ENCODE results near the gene CCNYL1. TPM values are rescaled to one million over a fixed set of nuclear protein-coding genes. Genes with fewer than 3 reads are reported as not detected.
A peak's percentile ranks its signal among the peaks of the same experiment; 100 is the strongest.

Gene CCNYL1
- total RNA-seq, 1 donor from 2014 or later = 18.0 TPM

DNA sequence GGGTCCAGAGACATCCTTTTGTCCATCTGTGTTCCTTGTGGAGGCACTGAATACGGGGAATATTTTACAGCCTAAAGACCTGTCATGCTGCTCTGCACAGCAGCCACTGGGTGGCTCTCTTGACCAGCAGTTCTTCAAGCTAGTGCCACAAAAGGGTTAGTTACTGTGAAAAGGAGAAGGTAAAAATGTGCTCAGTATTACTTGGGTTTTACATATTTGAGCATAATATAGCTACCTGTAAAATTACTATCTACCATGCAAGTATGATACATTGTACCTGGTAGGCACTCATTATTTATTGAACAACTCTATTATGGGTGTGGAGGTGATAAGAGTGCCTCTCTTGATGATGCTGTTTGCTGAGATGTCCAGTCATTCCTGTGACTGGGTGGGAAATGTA lies 34.7 kb downstream of the CCNYL1 start:
- H3K27ac Mint-ChIP-seq (ENCODE audit: unreplicated experiment) = no peak overlapping the region
- no peaks in the 10 kb centered on the region for H3K9me3 Mint-ChIP-seq (ENCODE audit: unreplicated experiment)
- H3K27me3 Mint-ChIP-seq (ENCODE audit: unreplicated experiment) = no peaks in the 10 kb centered on the region

DNA sequence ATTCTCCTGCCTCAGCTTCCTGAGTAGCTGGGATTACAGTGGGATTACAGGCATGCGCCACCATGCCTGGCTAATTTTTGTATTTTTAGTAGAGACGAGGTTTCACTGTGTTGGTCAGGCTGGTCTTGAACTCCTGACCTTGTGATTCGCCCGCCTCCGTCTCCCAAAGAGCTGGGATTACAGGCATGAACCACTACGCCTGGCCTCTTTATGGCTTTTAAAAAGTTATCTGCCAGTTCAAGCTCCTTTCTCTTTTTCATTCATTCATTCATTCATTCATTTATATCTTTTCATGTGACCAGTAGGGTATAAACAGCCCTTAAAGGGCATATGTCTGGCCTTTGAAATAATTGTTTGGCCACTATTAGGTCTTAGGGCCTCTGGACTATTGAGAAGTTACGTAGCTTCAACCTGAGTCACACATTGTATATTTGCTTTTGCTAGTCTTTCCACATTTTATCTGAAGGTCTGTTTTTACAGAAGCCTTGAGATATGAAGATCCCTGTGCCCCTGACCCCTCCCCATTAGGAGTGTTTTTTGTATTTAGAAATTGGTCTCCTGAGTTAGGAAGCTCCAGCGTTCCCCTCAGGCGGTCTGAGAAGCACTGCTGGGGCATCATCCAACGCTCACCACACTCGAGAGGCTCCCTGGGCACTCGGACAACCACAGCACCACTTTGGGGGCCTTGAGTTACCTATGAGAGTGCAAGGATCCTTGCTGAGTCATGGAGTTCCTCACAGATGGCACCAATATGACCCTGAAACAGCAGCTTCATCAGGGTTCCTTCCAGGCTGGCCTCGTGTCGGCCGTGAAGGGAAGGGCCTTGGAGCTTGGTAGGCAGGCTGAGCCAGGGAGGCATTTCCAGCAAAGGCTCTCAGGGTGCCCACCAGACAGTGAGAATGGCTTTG lies 36.5 kb downstream of the CCNYL1 start:
- TF ChIP-seq, protein P1, sequence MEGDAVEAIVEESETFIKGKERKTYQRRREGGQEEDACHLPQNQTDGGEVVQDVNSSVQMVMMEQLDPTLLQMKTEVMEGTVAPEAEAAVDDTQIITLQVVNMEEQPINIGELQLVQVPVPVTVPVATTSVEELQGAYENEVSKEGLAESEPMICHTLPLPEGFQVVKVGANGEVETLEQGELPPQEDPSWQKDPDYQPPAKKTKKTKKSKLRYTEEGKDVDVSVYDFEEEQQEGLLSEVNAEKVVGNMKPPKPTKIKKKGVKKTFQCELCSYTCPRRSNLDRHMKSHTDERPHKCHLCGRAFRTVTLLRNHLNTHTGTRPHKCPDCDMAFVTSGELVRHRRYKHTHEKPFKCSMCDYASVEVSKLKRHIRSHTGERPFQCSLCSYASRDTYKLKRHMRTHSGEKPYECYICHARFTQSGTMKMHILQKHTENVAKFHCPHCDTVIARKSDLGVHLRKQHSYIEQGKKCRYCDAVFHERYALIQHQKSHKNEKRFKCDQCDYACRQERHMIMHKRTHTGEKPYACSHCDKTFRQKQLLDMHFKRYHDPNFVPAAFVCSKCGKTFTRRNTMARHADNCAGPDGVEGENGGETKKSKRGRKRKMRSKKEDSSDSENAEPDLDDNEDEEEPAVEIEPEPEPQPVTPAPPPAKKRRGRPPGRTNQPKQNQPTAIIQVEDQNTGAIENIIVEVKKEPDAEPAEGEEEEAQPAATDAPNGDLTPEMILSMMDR (IDR thresholded peaks at IDR 0.05; ENCODE audit: partially characterized antibody, unreplicated experiment) = no peak
- Mint-ChIP-seq H3K4me3 (ENCODE audit: unreplicated experiment) (no peak overlapping the region), H3K27me3 (ENCODE audit: unreplicated experiment) (no peaks in the 10 kb centered on the region), H3K9me3 (ENCODE audit: unreplicated experiment) (no peaks in the 10 kb centered on the region), H3K27ac (ENCODE audit: unreplicated experiment) (no peak overlapping the region), H3K4me1 (ENCODE audit: low read depth, unreplicated experiment) (peaks cover 3% of the 10 kb centered on the region), H3K36me3 (ENCODE audit: unreplicated experiment) (no peaks in the 10 kb centered on the region)
- no peak for DNase-seq

More for the DNA sequence above, 34.7 kb downstream of the CCNYL1 start:
- no peaks in the 10 kb centered on the region for H3K36me3 Mint-ChIP-seq (ENCODE audit: unreplicated experiment)
- DNase-seq = peak; percentile 58
- TF ChIP-seq, protein P1 (IDR thresholded peaks at IDR 0.05; ENCODE audit: partially characterized antibody, unreplicated experiment) = peak; percentile 72
- H3K4me3 Mint-ChIP-seq (ENCODE audit: unreplicated experiment) = no peak overlapping the region
- H3K4me1 Mint-ChIP-seq (ENCODE audit: low read depth, unreplicated experiment) = peaks cover 3% of the 10 kb centered on the region

GRCh38 chr2:207748993-207749392 lies 37.6 kb downstream of the CCNYL1 start:
- TF ChIP-seq, protein P1 (IDR thresholded peaks at IDR 0.05; ENCODE audit: partially characterized antibody, unreplicated experiment) = peak; percentile 17
- Mint-ChIP-seq H3K27me3 (ENCODE audit: unreplicated experiment) (no peaks in the 10 kb centered on the region), H3K4me1 (ENCODE audit: low read depth, unreplicated experiment) (peaks cover 3% of the 10 kb centered on the region), H3K9me3 (ENCODE audit: unreplicated experiment) (no peaks in the 10 kb centered on the region), H3K4me3 (ENCODE audit: unreplicated experiment) (no peak overlapping the region), H3K27ac (ENCODE audit: unreplicated experiment) (no peak overlapping the region), H3K36me3 (ENCODE audit: unreplicated experiment) (no peaks in the 10 kb centered on the region)
- DNase-seq = no peak

GRCh38 chr2:207749873-207750272 lies 38.4 kb downstream of the CCNYL1 start:
- no peak overlapping the region for H3K27ac Mint-ChIP-seq (ENCODE audit: unreplicated experiment)
- no peaks in the 10 kb centered on the region for H3K9me3 Mint-ChIP-seq (ENCODE audit: unreplicated experiment)

More at GRCh38 chr2:207749873-207750272, 38.4 kb downstream of the CCNYL1 start:
- Mint-ChIP-seq H3K4me1 (ENCODE audit: low read depth, unreplicated experiment) (peaks cover 3% of the 10 kb centered on the region), H3K4me3 (ENCODE audit: unreplicated experiment) (peak overlapping the region; percentile 55), H3K36me3 (ENCODE audit: unreplicated experiment) (no peaks in the 10 kb centered on the region), H3K27me3 (ENCODE audit: unreplicated experiment) (no peaks in the 10 kb centered on the region)
- DNase-seq = no peak
- TF ChIP-seq, protein P1 (IDR thresholded peaks at IDR 0.05; ENCODE audit: partially characterized antibody, unreplicated experiment) = no peak
